Spinal cord (tissue), 10 donors: ENCODE measurements around the gene EML4. TPM values are rescaled to one million over a fixed set of nuclear protein-coding genes. Genes with fewer than 3 reads are reported as not detected.

Experiments used
- DNase-seq, 6 donors: peaks; one replicate each; pipeline versions ENCODE4 v3.0.0 to v3.0.0-alpha.2; 2013 to 2015; ENCODE audit warnings: low spot score in 6 of 6, low read depth in 4 of 6
- H3K27ac ChIP-seq: one replicate; pipeline ENCODE4 v1.5.1; 2013; ENCODE audit warnings: low read depth, low read length, control low read depth
- H3K27me3 ChIP-seq: one replicate; pipeline ENCODE4 v1.6.1; 2013; ENCODE audit warnings: low read length; ENCODE audit not compliant: control insufficient read depth, insufficient read depth
- H3K36me3 ChIP-seq: one replicate; pipeline ENCODE4 v1.6.1; 2013; ENCODE audit warnings: low read length; ENCODE audit not compliant: control insufficient read depth, insufficient read depth
- H3K4me1 ChIP-seq: one replicate; pipeline ENCODE4 v1.6.1; 2013; ENCODE audit warnings: low read length; ENCODE audit not compliant: control insufficient read depth, insufficient read depth
- H3K4me3 ChIP-seq: one replicate; pipeline ENCODE4 v1.5.1; 2013; ENCODE audit warnings: low read depth, low read length, control low read depth
- H3K9me3 ChIP-seq: one replicate; pipeline ENCODE4 v1.6.1; 2013; ENCODE audit warnings: low read length; ENCODE audit not compliant: control insufficient read depth, insufficient read depth
- WGBS: methylation state at CpG from one replicate; pipeline ENCODE4 v1.1.5; 2013; ENCODE audit warnings: missing lambda C conversion rate; ENCODE audit not compliant: insufficient coverage; 5-methylcytosine and 5-hydroxymethylcytosine counted together
- polyA plus RNA-seq, 2 donors: library from polyadenylated mRNA; unstranded; fragments of 120-200 nt; gene quantifications; one replicate each; pipeline ENCODE4 v1.2.1, GENCODE V29; 2013; ENCODE audit not compliant: insufficient read length in 2 of 2
- total RNA-seq, 2 donors: library from RNA; depleted of rRNA in 1 of 2; stranded (reverse); fragments of 120-200 nt in 1 of 2; fragments of >200 nt in 1 of 2; gene quantifications; one replicate each; pipeline versions ENCODE4 v1.2.3 to v1.2.4, GENCODE V29; 2013 to 2014
- donor health status: healthy.

Gene EML4
- total and polyA plus RNA-seq, 4 donors: 31.6 to 68.8 (median 44.9) TPM

- H3K4me1 ChIP-seq: peaks cover 23% of the 10 kb centered on the region
- no peak overlapping the region for H3K4me3 ChIP-seq
- no peaks in the 10 kb centered on the region for H3K27me3 ChIP-seq
- H3K36me3 ChIP-seq: peaks cover 51% of the 10 kb centered on the region
- H3K9me3 ChIP-seq: no peaks in the 10 kb centered on the region
- no peak overlapping the region for H3K27ac ChIP-seq
- DNase-seq: no peak
- WGBS: 96% methylated on average over 26 of the region's 28 CpGs
Measured at GRCh38 chr2:42337846-42338566, 168.9 kb downstream of the EML4 start.

- 82% methylated on average over 8 of the region's 13 CpGs for WGBS
- peak in 2 of 6 donors; percentile 44 to 71 for DNase-seq
- H3K4me3 ChIP-seq: no peak overlapping the region
- H3K36me3 ChIP-seq: peaks cover 50% of the 10 kb centered on the region
- no peaks in the 10 kb centered on the region for H3K9me3 ChIP-seq
- no peak overlapping the region for H3K27ac ChIP-seq
- peaks cover 23% of the 10 kb centered on the region for H3K4me1 ChIP-seq
- no peaks in the 10 kb centered on the region for H3K27me3 ChIP-seq
Measured at GRCh38 chr2:42338567-42339190, 169.5 kb downstream of the EML4 start.

- no peak overlapping the region for H3K27ac ChIP-seq
- no peaks in the 10 kb centered on the region for H3K9me3 ChIP-seq
- no peak for DNase-seq
- H3K27me3 ChIP-seq: no peaks in the 10 kb centered on the region
- peaks cover 47% of the 10 kb centered on the region for H3K36me3 ChIP-seq
- H3K4me1 ChIP-seq: peaks cover 23% of the 10 kb centered on the region
- WGBS: 74% methylated on average over 21 of the region's 21 CpGs
- H3K4me3 ChIP-seq: no peak overlapping the region
Measured at GRCh38 chr2:42339191-42339912, 170.2 kb downstream of the EML4 start.

- no peak for DNase-seq
- Histone ChIP-seq H3K4me1 (peaks cover 23% of the 10 kb centered on the region), H3K9me3 (no peaks in the 10 kb centered on the region), H3K27me3 (no peaks in the 10 kb centered on the region), H3K4me3 (no peak overlapping the region), H3K36me3 (peaks cover 50% of the 10 kb centered on the region), H3K27ac (no peak overlapping the region)
- 87% methylated on average over 23 of the region's 23 CpGs for WGBS
Measured at GRCh38 chr2:42340045-42340937, 171.1 kb downstream of the EML4 start.

GRCh38 chr2:42340938-42341636 lies 171.9 kb downstream of the EML4 start:
- H3K27me3 ChIP-seq: no peaks in the 10 kb centered on the region
- no peak overlapping the region for H3K27ac ChIP-seq

GRCh38 chr2:42342061-42342794 lies 173.1 kb downstream of the EML4 start:
- Histone ChIP-seq H3K4me3 (no peak overlapping the region), H3K4me1 (peaks cover 27% of the 10 kb centered on the region), H3K36me3 (peaks cover 54% of the 10 kb centered on the region), H3K27me3 (no peaks in the 10 kb centered on the region), H3K9me3 (no peaks in the 10 kb centered on the region), H3K27ac (no peak overlapping the region)
- no peak for DNase-seq
- 70% methylated on average over 8 of the region's 8 CpGs for WGBS

More at GRCh38 chr2:42340938-42341636, 171.9 kb downstream of the EML4 start:
- Histone ChIP-seq H3K4me3 (no peak overlapping the region), H3K4me1 (peaks cover 27% of the 10 kb centered on the region), H3K36me3 (peaks cover 51% of the 10 kb centered on the region), H3K9me3 (no peaks in the 10 kb centered on the region)
- WGBS: 100% methylated on average over 5 of the region's 10 CpGs
- no peak for DNase-seq

- Histone ChIP-seq H3K27ac (no peak overlapping the region), H3K27me3 (no peaks in the 10 kb centered on the region), H3K4me3 (no peak overlapping the region), H3K4me1 (peaks cover 27% of the 10 kb centered on the region), H3K9me3 (no peaks in the 10 kb centered on the region), H3K36me3 (peaks cover 49% of the 10 kb centered on the region)
- whole genome bisulfite sequencing: 81% methylated on average over 7 of the region's 11 CpGs
- DNase-seq: no peak
Measured at GRCh38 chr2:42342795-42343241, 173.7 kb downstream of the EML4 start.

- Histone ChIP-seq H3K4me1 (peaks cover 22% of the 10 kb centered on the region), H3K4me3 (no peak overlapping the region), H3K27me3 (no peaks in the 10 kb centered on the region), H3K36me3 (peaks cover 23% of the 10 kb centered on the region), H3K27ac (no peak overlapping the region), H3K9me3 (no peaks in the 10 kb centered on the region)
- DNase-seq: no peak
- WGBS: 90% methylated on average over 3 of the region's 4 CpGs
Measured at GRCh38 chr2:42345986-42346385, 176.8 kb downstream of the EML4 start.
